ENCODE measurements around the gene FGFRL1.

GRCh38 chr4:1011666-1012033, 224 bp downstream of the FGFRL1 start:
- TF ChIP-seq POLR2A (IDR thresholded peaks at IDR 0.05) (no peak), CTCF (IDR thresholded peaks at IDR 0.05) (no peak)
